GM12873 (cell line): ENCODE results near the gene SGK1.

Experiments
- TF ChIP-seq, protein P1 (sequence below): IDR thresholded peaks from 2 replicates; pipeline ENCODE4 v1.5.1; 2012; ENCODE audit warnings: low read depth, mild to moderate bottlenecking, moderate library complexity, low read length, control low read depth; ENCODE audit not compliant: insufficient read depth; ENCODE audit errors: missing control alignments

Gene SGK1

DNA sequence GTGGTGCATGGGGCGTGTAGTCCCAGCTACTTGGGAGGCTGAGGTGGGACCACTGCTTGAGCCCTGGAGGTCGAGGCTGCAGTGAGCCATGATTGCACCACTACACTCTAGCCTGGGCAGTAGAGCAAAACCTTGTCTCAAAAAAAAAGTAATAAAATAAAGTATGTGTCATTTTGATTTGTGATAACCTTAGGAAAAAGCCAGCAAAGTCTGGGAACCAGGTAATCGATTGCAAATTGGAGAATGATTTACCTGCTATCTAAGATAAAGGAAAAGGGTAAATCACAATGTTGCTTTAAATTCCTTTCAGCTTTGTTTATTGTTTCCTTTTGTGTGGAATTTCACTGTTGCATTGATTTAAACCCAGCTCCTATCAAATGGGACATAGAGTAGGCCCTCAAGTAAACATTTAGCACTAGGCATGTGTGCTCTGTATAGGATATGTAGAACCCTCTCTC, 59.0 kb downstream of the SGK1 start:
- TF ChIP-seq, protein P1, sequence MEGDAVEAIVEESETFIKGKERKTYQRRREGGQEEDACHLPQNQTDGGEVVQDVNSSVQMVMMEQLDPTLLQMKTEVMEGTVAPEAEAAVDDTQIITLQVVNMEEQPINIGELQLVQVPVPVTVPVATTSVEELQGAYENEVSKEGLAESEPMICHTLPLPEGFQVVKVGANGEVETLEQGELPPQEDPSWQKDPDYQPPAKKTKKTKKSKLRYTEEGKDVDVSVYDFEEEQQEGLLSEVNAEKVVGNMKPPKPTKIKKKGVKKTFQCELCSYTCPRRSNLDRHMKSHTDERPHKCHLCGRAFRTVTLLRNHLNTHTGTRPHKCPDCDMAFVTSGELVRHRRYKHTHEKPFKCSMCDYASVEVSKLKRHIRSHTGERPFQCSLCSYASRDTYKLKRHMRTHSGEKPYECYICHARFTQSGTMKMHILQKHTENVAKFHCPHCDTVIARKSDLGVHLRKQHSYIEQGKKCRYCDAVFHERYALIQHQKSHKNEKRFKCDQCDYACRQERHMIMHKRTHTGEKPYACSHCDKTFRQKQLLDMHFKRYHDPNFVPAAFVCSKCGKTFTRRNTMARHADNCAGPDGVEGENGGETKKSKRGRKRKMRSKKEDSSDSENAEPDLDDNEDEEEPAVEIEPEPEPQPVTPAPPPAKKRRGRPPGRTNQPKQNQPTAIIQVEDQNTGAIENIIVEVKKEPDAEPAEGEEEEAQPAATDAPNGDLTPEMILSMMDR, result no peak

DNA sequence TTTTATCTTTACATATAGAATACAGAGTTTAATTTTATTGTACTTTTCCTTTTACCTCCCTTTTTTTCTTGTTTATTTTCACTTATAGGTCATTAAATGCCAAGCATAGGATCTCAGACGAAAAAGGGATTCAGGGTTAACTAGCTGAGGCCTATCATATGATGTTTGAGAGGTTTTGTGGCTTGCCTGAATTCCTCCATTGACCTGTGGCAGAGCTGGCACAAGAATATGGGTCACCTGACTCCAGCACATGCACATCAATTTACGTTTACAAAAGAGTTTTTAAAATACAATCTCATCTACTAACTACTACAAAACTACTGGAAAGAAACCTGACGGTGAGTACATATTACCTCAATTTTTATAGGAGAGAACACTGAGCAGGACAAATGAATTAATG, 60.4 kb downstream of the SGK1 start:
- TF ChIP-seq, protein P1, result no peak

DNA sequence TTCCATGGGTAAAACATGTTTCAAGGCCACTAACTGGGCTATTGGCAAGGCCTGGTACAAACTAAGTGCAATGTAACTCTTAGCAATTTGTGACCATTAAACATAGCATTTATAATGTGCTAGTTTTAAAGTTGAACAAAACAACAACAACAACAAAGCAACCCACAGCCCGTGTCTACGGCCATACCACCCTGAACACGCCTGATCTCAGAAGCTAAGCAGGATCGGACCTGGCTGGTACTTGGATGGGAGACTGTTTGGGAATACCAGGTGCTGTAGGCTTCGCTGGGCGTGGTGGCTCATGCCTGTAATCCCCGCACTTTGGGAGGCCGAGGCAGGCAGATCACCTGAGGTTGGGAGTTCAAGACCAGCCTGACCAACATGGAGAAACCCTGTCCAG, 61.0 kb downstream of the SGK1 start:
- TF ChIP-seq, protein P1, result no peak

DNA sequence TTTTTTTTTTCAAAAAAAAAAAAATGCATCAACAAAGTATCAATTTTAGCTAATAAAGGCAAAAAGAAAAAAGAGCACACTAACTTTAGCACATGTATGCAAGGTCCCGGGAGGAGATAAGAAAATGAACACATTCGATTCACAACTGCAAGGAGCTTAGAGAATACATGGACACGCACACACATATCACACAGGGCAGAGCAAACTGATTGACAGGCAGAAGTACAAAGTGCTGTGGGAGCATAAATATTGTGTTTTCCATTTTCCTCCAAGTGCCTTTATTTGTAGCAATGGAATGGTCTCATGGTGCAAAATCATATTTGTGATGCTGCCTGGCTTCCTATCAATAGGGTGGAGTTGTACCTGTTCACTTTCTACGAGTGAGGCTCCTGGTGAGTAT, 63.8 kb downstream of the SGK1 start:
- TF ChIP-seq, protein P1, result no peak

DNA sequence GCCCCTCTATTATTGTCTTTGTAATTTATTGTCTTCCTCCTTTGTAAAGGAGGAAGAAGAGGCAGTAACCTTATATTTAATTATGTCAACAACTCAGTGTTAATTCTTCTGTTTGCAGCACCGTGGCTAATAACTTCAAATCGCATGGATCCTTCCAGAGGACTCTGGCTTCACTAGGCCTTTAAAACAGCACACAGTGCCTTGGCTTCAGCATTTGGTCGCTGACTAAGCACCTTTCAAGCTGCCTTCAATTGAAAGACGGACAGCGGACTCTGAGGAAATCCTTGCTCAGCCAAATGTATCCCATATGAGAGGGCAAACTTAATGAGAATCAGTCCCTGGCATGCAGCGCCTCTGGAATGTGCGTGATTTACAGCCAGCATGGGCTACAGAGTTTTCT, 64.2 kb downstream of the SGK1 start:
- TF ChIP-seq, protein P1, result no peak

DNA sequence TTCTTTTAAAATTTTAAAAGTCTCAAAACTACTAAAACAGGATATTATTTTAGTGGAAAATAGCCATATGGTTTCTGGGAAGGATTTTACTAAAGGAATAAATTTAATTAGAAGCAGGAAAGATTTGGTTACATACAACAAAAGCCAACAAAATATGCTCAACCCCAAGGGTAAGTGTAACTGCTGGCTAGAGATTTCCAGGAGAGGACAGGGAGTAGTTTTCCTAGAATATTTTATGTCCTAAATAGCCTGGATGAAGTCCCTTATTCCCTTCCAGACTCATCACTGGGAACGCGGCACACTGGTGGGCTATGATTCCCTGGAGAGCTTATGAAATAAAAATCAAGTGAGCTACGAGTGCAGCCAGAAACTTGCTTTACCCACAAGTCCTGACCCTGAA, 66.6 kb downstream of the SGK1 start:
- TF ChIP-seq, protein P1, result no peak

DNA sequence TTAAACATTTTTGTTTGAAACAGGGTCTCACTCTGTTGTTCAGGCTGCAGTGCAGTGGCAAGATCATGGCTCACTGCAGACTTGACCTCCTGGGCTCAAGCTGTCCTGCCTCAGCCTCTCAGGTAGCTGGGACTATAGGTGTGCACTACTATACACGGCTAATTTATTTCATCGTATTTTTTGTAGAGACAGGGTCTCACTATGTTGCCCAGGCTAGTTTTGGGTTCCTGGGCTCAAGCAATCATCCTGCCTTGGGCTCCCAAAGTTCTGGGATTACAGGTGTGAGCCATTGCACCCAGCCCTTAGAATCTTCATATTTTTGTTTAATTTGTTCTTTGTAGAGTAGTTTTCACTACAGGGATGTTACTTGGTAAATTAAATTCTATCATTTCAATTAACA, 67.1 kb downstream of the SGK1 start:
- TF ChIP-seq, protein P1, result no peak
